Activated naive CD4-positive, alpha-beta T cell treated with anti-CD3 and anti-CD28 coated beads for 36 hours (primary cell): ENCODE measurements around the gene BCKDHB. TPM values are rescaled to one million over a fixed set of nuclear protein-coding genes. Genes with fewer than 3 reads are reported as not detected.
"Not testable (repeated sequence)": the region's sequence is repeated elsewhere in the genome, so short reads cannot be mapped to it uniquely, and the experiment has no call there.

Source experiments
- CTCF ChIA-PET: fragments of 350-600 bp; sonication (Branson Sonifier 250); formaldehyde crosslinking; loops from one replicate; lab custom pipeline; 2021; ENCODE audit warnings: antibody characterized with exemption; lab: Charles Lee
- DNase-seq: peaks from one replicate; pipeline ENCODE4 v3.0.0-alpha.2; 2020
- H3K27ac Mint-ChIP-seq: one replicate; pipeline ENCODE4 v1.8.0; 2021; ENCODE audit warnings: mild to moderate bottlenecking, mixed read lengths
- H3K27me3 Mint-ChIP-seq: one replicate; pipeline ENCODE4 v1.8.0; 2021; ENCODE audit warnings: low read depth, mixed read lengths
- H3K36me3 Mint-ChIP-seq: one replicate; pipeline ENCODE4 v1.8.0; 2021; ENCODE audit warnings: low read depth, mixed read lengths
- H3K4me1 Mint-ChIP-seq: one replicate; pipeline ENCODE4 v1.8.0; 2021; ENCODE audit warnings: low read depth, mixed read lengths
- H3K4me3 Mint-ChIP-seq: one replicate; pipeline ENCODE4 v1.8.0; 2021; ENCODE audit warnings: mild to moderate bottlenecking, moderate library complexity, mixed read lengths
- H3K9me3 Mint-ChIP-seq: one replicate; pipeline ENCODE4 v1.8.0; 2021; ENCODE audit warnings: mixed read lengths
- intact Hi-C: fragments of 100-400 bp; cut with micrococcal nuclease; formaldehyde crosslinking; loops from one replicate; pipeline ENCODE4 v1.15.1; 2023
- total RNA-seq, 2 experiments: library from RNA; stranded (reverse); gene quantifications; one replicate each; pipeline ENCODE4 v1.2.3, GENCODE V29; 2021

Gene BCKDHB
- total RNA-seq, 2 experiments from 2014 or later, result 15.5 to 18.5 TPM

- intact Hi-C loops, H3K4me3 Mint-ChIP-seq, DNase-seq, CTCF ChIA-PET, H3K27ac Mint-ChIP-seq, H3K9me3 Mint-ChIP-seq, H3K27me3 Mint-ChIP-seq: not testable (repeated sequence)
- H3K4me1 Mint-ChIP-seq, result peaks cover 10% of the 10 kb centered on the region
- H3K36me3 Mint-ChIP-seq, result peaks cover 22% of the 10 kb centered on the region
These were observed 132.3 kb downstream of the BCKDHB start for GRCh38 chr6:80238754-80239153.

- CTCF ChIA-PET, result interaction anchor here (0.9 kb wide), 1 partner anchor 31 kb away, joined by 3 read pairs; no protein-coding TSS in a partner anchor
- H3K27ac Mint-ChIP-seq, result no peak overlapping the region
- no peaks in the 10 kb centered on the region for H3K27me3 Mint-ChIP-seq
These were observed 138.6 kb downstream of the BCKDHB start for GRCh38 chr6:80245043-80245442.

DNA sequence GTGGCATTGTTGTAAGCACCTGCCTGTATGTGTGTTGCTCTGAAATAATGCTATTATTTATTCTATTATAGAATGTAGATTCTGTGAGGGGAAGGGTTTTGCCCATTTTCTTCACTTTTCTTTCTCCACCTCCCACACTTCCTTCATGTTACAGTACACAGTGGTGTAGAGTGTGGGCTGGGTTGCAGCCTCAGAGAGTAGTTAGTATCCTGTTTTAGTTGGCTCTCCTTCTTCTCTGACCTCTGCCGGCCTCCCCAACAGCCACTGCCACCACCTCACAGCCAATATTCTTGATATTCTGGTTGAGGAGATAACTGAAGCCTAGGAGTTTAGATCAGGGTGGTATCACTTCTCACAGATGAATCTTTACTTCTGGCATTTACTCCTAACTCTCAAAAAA, 143.4 kb downstream of the BCKDHB start:
- peaks cover 4% of the 10 kb centered on the region for H3K4me1 Mint-ChIP-seq
- H3K9me3 Mint-ChIP-seq, result no peaks in the 10 kb centered on the region
- intact Hi-C loops, result no loop called here
- DNase-seq, result no peak
- H3K27ac Mint-ChIP-seq, result no peak overlapping the region
- no peak overlapping the region for H3K4me3 Mint-ChIP-seq
- no peaks in the 10 kb centered on the region for H3K27me3 Mint-ChIP-seq
- H3K36me3 Mint-ChIP-seq, result peaks cover 1% of the 10 kb centered on the region
- CTCF ChIA-PET, result no interaction called here

More at GRCh38 chr6:80245043-80245442, 138.6 kb downstream of the BCKDHB start:
- Mint-ChIP-seq H3K36me3 (peaks cover 10% of the 10 kb centered on the region), H3K4me3 (no peak overlapping the region), H3K9me3 (no peaks in the 10 kb centered on the region), H3K4me1 (peaks cover 10% of the 10 kb centered on the region)
- DNase-seq, result no peak
- intact Hi-C loops, result no loop called here

GRCh38 chr6:80250391-80250997, 144.0 kb downstream of the BCKDHB start:
- H3K9me3 Mint-ChIP-seq, result no peaks in the 10 kb centered on the region
- H3K4me3 Mint-ChIP-seq, result no peak overlapping the region
- CTCF ChIA-PET, result no interaction called here
- intact Hi-C loops, result no loop called here
- no peak overlapping the region for H3K27ac Mint-ChIP-seq
- H3K36me3 Mint-ChIP-seq, result peaks cover 1% of the 10 kb centered on the region
- peaks cover 4% of the 10 kb centered on the region for H3K4me1 Mint-ChIP-seq
- no peak for DNase-seq
- H3K27me3 Mint-ChIP-seq, result no peaks in the 10 kb centered on the region

GRCh38 chr6:80251321-80251720, 144.8 kb downstream of the BCKDHB start:
- Mint-ChIP-seq H3K4me3 (no peak overlapping the region), H3K27me3 (no peaks in the 10 kb centered on the region), H3K36me3 (peaks cover 1% of the 10 kb centered on the region), H3K4me1 (peaks cover 4% of the 10 kb centered on the region), H3K9me3 (no peaks in the 10 kb centered on the region), H3K27ac (no peak overlapping the region)
- CTCF ChIA-PET, result interaction anchor here (0.5 to 0.6 kb wide), 2 partner anchors 275 to 312 kb away, joined by 3 read pairs; no protein-coding TSS in a partner anchor
- no peak for DNase-seq
- intact Hi-C loops, result no loop called here

DNA sequence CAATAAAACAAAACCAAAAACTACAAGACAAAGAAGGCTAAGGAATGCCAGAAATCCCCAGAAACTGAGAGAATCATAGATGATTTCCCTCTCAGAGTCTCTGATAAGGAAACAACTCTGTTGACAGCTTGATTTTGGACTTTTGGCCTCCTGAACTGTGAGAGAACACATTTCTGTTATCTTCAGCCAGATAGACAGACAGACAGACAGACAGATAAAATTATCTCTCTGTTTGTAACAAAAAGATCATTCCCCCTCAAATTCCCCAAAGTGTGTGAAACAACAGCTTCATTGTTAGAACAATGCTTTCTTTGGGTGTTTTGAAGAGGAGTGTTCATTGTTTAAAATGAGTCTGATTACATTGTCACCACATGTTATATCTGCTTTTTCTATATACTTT, 148.2 kb downstream of the BCKDHB start:
- peaks cover 4% of the 10 kb centered on the region for H3K4me1 Mint-ChIP-seq
- no peak for DNase-seq
- intact Hi-C loops, result no loop called here
- no peak overlapping the region for H3K27ac Mint-ChIP-seq
- H3K4me3 Mint-ChIP-seq, result no peak overlapping the region
- H3K9me3 Mint-ChIP-seq, result no peaks in the 10 kb centered on the region
- no peaks in the 10 kb centered on the region for H3K36me3 Mint-ChIP-seq
- CTCF ChIA-PET, result no interaction called here
- H3K27me3 Mint-ChIP-seq, result no peaks in the 10 kb centered on the region

DNA sequence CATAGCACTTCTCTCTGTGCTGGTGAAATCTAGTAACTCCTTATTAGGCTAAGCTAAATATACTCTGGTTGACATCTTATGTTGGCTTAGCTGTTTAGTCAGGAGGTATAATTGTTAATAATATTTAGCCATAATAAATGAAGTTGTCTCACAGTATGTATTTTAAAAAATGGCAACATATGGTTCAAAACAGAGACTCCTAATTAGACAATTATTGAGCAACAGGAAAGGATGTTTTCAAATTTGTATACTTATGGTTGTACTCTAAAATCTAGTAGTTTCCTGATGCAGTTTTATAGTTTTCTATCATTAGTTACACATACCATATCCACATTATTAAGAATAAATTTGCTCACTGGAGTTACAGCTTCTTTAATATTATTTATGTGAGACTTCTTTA, 150.2 kb downstream of the BCKDHB start:
- no peak for DNase-seq
- intact Hi-C loops, result no loop called here
- Mint-ChIP-seq H3K27ac (no peak overlapping the region), H3K4me3 (no peak overlapping the region), H3K4me1 (no peaks in the 10 kb centered on the region), H3K9me3 (no peaks in the 10 kb centered on the region), H3K27me3 (no peaks in the 10 kb centered on the region), H3K36me3 (peaks cover 3% of the 10 kb centered on the region)
- CTCF ChIA-PET, result no interaction called here

GRCh38 chr6:80259118-80259517, 152.6 kb downstream of the BCKDHB start:
- Mint-ChIP-seq H3K4me3 (no peak overlapping the region), H3K36me3 (peaks cover 3% of the 10 kb centered on the region), H3K9me3 (no peaks in the 10 kb centered on the region), H3K27ac (no peak overlapping the region), H3K27me3 (no peaks in the 10 kb centered on the region), H3K4me1 (no peaks in the 10 kb centered on the region)
- intact Hi-C loops, result no loop called here
- no peak for DNase-seq
- CTCF ChIA-PET, result interaction anchor here (0.6 to 0.7 kb wide), 2 partner anchors 313 to 1235 kb away, joined by 3 read pairs; no protein-coding TSS in a partner anchor

DNA sequence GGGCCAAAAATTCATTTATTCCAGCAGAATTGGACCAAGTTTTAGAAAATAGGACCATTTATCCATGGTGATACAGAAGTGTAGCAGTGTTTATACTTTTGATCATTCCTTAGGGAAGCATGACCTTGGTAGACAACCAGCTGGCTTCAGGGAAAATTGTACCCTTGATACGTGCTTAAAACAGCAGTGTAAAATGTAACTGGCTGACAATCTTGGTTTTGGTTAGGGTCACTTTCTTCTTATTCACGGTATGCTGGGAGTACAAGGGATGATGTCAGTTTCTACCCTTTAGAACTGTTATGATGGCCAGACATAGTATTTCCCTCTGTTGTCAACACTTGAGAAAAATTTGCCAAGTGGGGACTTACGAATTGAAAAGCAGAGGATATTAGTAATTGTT, 157.1 kb downstream of the BCKDHB start:
- Mint-ChIP-seq H3K36me3 (peaks cover 3% of the 10 kb centered on the region), H3K27ac (no peak overlapping the region), H3K4me1 (no peaks in the 10 kb centered on the region), H3K9me3 (no peaks in the 10 kb centered on the region), H3K4me3 (no peak overlapping the region), H3K27me3 (no peaks in the 10 kb centered on the region)
- CTCF ChIA-PET, result no interaction called here
- intact Hi-C loops, result no loop called here
- DNase-seq, result no peak

DNA sequence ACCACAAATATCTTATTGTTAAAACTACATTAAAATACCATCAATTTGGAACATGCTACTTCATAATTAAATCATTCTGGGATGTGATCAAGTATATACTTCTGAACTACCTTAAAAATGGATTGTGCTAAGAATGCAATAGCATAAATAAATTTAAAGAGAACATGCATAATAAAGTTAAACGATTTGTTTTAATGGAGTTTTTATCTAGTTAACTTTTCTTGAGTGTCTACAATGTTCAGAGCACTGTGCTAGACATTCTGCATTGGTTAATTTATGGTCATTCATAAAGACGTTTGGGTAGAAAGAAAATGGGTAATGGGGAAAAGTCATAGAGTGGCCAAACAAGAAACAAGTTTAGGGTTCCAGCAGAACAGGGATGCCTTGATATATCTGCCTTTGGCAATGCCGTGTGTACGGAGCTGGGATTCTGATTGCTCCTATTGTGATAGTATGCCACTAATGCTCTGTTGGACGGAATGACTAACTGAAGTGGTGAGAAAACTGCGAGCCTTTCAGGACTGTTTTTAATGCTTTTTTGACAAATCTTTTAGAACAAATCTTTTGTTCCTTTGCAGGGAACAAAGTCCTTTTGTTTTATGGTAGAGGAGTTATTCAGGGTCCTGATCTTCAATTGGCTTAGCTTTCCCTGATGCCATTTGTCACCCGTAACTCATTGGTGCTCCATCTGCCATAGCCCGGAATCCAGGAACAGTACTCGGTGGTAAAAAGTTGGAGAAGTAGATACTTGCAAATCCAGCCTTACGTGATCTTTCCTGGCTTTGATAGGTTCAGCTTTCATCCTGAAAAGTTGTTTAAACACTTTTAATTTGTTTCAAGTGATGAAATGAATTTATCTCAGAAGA, 162.6 kb downstream of the BCKDHB start:
- Mint-ChIP-seq H3K4me3 (no peak overlapping the region), H3K4me1 (no peaks in the 10 kb centered on the region), H3K27me3 (no peaks in the 10 kb centered on the region), H3K27ac (no peak overlapping the region), H3K9me3 (peaks cover 6% of the 10 kb centered on the region), H3K36me3 (peaks cover 7% of the 10 kb centered on the region)
- DNase-seq, result no peak
- intact Hi-C loops, result no loop called here
- CTCF ChIA-PET, result no interaction called here

DNA sequence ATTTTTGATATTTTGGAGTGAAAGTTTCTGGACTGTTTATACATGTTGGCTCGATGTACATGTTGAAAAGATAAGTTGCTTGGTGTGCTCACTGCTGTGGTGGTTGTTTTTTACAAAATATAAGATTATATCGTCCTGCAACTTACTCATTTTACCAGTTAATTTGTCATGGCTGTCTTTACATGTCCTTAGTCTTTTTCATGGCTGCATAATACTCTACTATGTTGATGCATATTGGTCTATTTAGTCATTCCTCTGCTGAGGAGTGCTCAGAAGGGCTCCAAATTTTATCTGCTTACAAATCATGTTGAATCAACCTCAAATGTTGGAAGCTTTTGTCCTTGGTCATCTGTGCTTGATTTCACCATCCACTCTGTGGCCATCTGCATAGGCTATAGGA, 164.6 kb downstream of the BCKDHB start:
- no peaks in the 10 kb centered on the region for H3K4me1 Mint-ChIP-seq
- DNase-seq, result no peak
- peaks cover 7% of the 10 kb centered on the region for H3K36me3 Mint-ChIP-seq
- H3K4me3 Mint-ChIP-seq, result no peak overlapping the region
- CTCF ChIA-PET, result no interaction called here
- intact Hi-C loops, result no loop called here
- no peaks in the 10 kb centered on the region for H3K27me3 Mint-ChIP-seq
- no peak overlapping the region for H3K27ac Mint-ChIP-seq
- peaks cover 6% of the 10 kb centered on the region for H3K9me3 Mint-ChIP-seq

- H3K36me3 Mint-ChIP-seq, result peaks cover 7% of the 10 kb centered on the region
- CTCF ChIA-PET, result no interaction called here
- no peaks in the 10 kb centered on the region for H3K27me3 Mint-ChIP-seq
- H3K4me3 Mint-ChIP-seq, result no peak overlapping the region
- no peaks in the 10 kb centered on the region for H3K4me1 Mint-ChIP-seq
- DNase-seq, result no peak
- no peak overlapping the region for H3K27ac Mint-ChIP-seq
- intact Hi-C loops, result no loop called here
- peaks cover 6% of the 10 kb centered on the region for H3K9me3 Mint-ChIP-seq
These were observed 166.5 kb downstream of the BCKDHB start for GRCh38 chr6:80272988-80273387.

GRCh38 chr6:80276861-80277260, 170.4 kb downstream of the BCKDHB start:
- intact Hi-C loops, result no loop called here
- no peaks in the 10 kb centered on the region for H3K27me3 Mint-ChIP-seq
- H3K9me3 Mint-ChIP-seq, result no peaks in the 10 kb centered on the region
- H3K4me1 Mint-ChIP-seq, result peaks cover 11% of the 10 kb centered on the region
- H3K36me3 Mint-ChIP-seq, result peaks cover 7% of the 10 kb centered on the region
- no peak overlapping the region for H3K4me3 Mint-ChIP-seq
- no peak for DNase-seq
- CTCF ChIA-PET, result no interaction called here
- no peak overlapping the region for H3K27ac Mint-ChIP-seq
